MM.1S (cell line): ENCODE data around the gene AHNAK.
"Not testable (repeated sequence)": the region's sequence is repeated elsewhere in the genome, so short reads cannot be mapped to it uniquely, and the experiment has no call there.

ENCODE experiments used
- CTCF ChIP-seq: fragments of 300-600 bp; sonication (generic); IDR thresholded peaks from 2 replicates; pipeline ENCODE4 v1.5.1; 2016; ENCODE audit warnings: antibody characterized with exemption, low read length, mixed read lengths
- EZH2phosphoT487 ChIP-seq: fragments of 300-600 bp; sonication (generic); IDR thresholded peaks from 2 replicates; pipeline ENCODE4 v1.6.1; 2018; ENCODE audit warnings: antibody characterized with exemption, low read length

GRCh38 chr11:62570903-62571302 is 24.3 kb upstream of the AHNAK start:
- not testable (repeated sequence) for TF ChIP-seq CTCF, EZH2phosphoT487
